GM18505 (cell line): ENCODE results near the gene ATP5F1D.

Experiments
- ATAC-seq: cut with Tn5 transposase; IDR thresholded peaks from one replicate; pipeline ENCODE4 v1.9.1; 2021; ENCODE audit not compliant: unreplicated experiment
- POLR2A ChIP-seq: IDR thresholded peaks from 4 replicates; pipeline ENCODE4 v1.6.1; 2011; ENCODE audit warnings: borderline replicate concordance; ENCODE audit not compliant: insufficient read depth, insufficient read length; ENCODE audit errors: extremely low read depth

Gene ATP5F1D

GRCh38 chr19:1283207-1283916 lies 41.8 kb downstream of the ATP5F1D start:
- no peak for ATAC-seq
- no peak for TF ChIP-seq POLR2A

- ATAC-seq = no peak
Measured at GRCh38 chr19:1283917-1284292, 42.4 kb downstream of the ATP5F1D start.

GRCh38 chr19:1284293-1284978 lies 42.9 kb downstream of the ATP5F1D start:
- no peak for ATAC-seq
- no peak for TF ChIP-seq POLR2A

More at GRCh38 chr19:1283917-1284292, 42.4 kb downstream of the ATP5F1D start:
- no peak for TF ChIP-seq POLR2A

GRCh38 chr19:1284979-1285736 lies 43.6 kb downstream of the ATP5F1D start:
- ATAC-seq = no peak
- TF ChIP-seq POLR2A = no peak

GRCh38 chr19:1285737-1286360 lies 44.3 kb downstream of the ATP5F1D start, which contains the start of gene EFNA2:
Gene EFNA2, plus strand, starts transcription at chr19:1285873. Its CDS starts 296 bp downstream, at chr19:1286169.
- ATAC-seq = no peak
- TF ChIP-seq POLR2A = no peak

- TF ChIP-seq POLR2A = no peak
- no peak for ATAC-seq
Measured at GRCh38 chr19:1286487-1287353, 45.2 kb downstream of the ATP5F1D start.

- ATAC-seq = no peak
Measured at GRCh38 chr19:1287354-1288225, 46.0 kb downstream of the ATP5F1D start.

GRCh38 chr19:1288226-1288612 lies 46.7 kb downstream of the ATP5F1D start:
- no peak for TF ChIP-seq POLR2A
- ATAC-seq = no peak

More at GRCh38 chr19:1287354-1288225, 46.0 kb downstream of the ATP5F1D start:
- TF ChIP-seq POLR2A = no peak

- no peak for TF ChIP-seq POLR2A
Measured at GRCh38 chr19:1288833-1289685, 47.5 kb downstream of the ATP5F1D start.

GRCh38 chr19:1289686-1290025 lies 48.1 kb downstream of the ATP5F1D start:
- no peak for ATAC-seq
- no peak for TF ChIP-seq POLR2A

More at GRCh38 chr19:1288833-1289685, 47.5 kb downstream of the ATP5F1D start:
- no peak for ATAC-seq
